Nephron (organoid): Measurements from ENCODE around the gene IL20RB.

ENCODE experiments used
- H3K27ac Mint-ChIP-seq, 3 experiments: 2 replicates each; pipeline ENCODE4 v1.8.0; 2020; ENCODE audit warnings: mixed read lengths in 3 of 3, mild to moderate bottlenecking in 2 of 3, moderate library complexity in 1 of 3
- H3K27me3 Mint-ChIP-seq: 2 replicates; pipeline ENCODE4 v1.8.0; 2021; ENCODE audit warnings: low read depth, mild to moderate bottlenecking, moderate library complexity, mixed read lengths
- H3K36me3 Mint-ChIP-seq: 2 replicates; pipeline ENCODE4 v1.8.0; 2020; ENCODE audit warnings: low read depth, mixed read lengths
- H3K4me1 Mint-ChIP-seq: 2 replicates; pipeline ENCODE4 v1.8.0; 2020; ENCODE audit warnings: mixed read lengths
- H3K4me3 Mint-ChIP-seq, 3 experiments: 2 replicates each; pipeline ENCODE4 v1.8.0; 2020; ENCODE audit warnings: mild to moderate bottlenecking in 3 of 3, mixed read lengths in 3 of 3, moderate library complexity in 2 of 3
- H3K9me3 Mint-ChIP-seq: 2 replicates; pipeline ENCODE4 v1.8.0; 2020; ENCODE audit warnings: mixed read lengths
- TF ChIP-seq, protein P1 (sequence below), 3 experiments: fragments of 200-600 bp; sonication (generic); IDR thresholded peaks; one replicate each; pipeline ENCODE4 v1.5.0; 2021; ENCODE audit warnings: antibody characterized with exemption in 3 of 3; ENCODE audit not compliant: unreplicated experiment in 3 of 3

Gene IL20RB

DNA sequence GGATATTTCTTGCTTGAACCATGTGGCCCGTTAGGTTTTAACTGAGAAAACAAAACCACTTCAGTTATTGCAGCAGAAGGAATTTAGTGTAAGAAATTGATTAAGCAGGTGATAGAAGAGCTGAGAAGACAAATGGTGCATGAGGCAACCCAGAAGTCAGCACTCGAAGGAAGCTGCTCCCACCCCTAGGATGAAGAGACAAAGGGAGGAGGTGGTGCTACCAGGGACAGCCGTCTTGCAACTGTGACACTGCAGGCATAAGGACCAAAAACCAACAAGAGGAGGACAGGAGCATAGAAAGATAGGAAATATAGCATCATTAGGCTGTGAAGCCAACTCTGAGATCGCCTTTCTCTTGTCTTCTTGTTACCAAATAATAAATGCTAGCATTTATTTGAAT is 89.0 kb downstream of the IL20RB start:
- Mint-ChIP-seq H3K9me3 (no peaks in the 10 kb centered on the region), H3K4me1 (no peaks in the 10 kb centered on the region), H3K27ac (no peak overlapping the region), H3K36me3 (no peaks in the 10 kb centered on the region), H3K27me3 (no peaks in the 10 kb centered on the region), H3K4me3 (no peak overlapping the region)
- TF ChIP-seq, protein P1, sequence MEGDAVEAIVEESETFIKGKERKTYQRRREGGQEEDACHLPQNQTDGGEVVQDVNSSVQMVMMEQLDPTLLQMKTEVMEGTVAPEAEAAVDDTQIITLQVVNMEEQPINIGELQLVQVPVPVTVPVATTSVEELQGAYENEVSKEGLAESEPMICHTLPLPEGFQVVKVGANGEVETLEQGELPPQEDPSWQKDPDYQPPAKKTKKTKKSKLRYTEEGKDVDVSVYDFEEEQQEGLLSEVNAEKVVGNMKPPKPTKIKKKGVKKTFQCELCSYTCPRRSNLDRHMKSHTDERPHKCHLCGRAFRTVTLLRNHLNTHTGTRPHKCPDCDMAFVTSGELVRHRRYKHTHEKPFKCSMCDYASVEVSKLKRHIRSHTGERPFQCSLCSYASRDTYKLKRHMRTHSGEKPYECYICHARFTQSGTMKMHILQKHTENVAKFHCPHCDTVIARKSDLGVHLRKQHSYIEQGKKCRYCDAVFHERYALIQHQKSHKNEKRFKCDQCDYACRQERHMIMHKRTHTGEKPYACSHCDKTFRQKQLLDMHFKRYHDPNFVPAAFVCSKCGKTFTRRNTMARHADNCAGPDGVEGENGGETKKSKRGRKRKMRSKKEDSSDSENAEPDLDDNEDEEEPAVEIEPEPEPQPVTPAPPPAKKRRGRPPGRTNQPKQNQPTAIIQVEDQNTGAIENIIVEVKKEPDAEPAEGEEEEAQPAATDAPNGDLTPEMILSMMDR (IDR thresholded peaks at IDR 0.05; ENCODE audit: unreplicated experiment in 3 of 3), result no peak

DNA sequence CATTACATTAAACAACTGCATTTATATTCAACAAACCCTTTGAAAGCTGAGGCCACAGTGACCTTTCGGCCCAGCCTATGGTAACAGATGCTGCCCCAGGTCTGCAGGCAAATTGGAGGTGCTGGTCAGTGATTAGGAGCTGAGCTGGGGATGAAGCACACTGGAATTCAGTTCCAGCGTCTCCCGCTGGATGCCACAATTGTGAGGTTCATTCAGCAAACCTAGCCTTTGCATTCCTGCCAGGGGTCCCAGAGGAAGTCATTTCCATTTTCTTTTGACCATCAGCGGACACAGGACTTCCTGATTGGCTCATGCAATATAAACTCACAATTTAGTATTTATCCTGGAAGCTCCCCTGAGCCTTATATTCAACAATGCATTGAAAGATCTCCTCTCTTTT is 89.5 kb downstream of the IL20RB start:
- Mint-ChIP-seq H3K9me3 (no peaks in the 10 kb centered on the region), H3K36me3 (no peaks in the 10 kb centered on the region), H3K27me3 (no peaks in the 10 kb centered on the region), H3K4me3 (no peak overlapping the region), H3K27ac (no peak overlapping the region), H3K4me1 (no peaks in the 10 kb centered on the region)
- TF ChIP-seq, protein P1 (IDR thresholded peaks at IDR 0.05; ENCODE audit: unreplicated experiment in 3 of 3), result no peak

DNA sequence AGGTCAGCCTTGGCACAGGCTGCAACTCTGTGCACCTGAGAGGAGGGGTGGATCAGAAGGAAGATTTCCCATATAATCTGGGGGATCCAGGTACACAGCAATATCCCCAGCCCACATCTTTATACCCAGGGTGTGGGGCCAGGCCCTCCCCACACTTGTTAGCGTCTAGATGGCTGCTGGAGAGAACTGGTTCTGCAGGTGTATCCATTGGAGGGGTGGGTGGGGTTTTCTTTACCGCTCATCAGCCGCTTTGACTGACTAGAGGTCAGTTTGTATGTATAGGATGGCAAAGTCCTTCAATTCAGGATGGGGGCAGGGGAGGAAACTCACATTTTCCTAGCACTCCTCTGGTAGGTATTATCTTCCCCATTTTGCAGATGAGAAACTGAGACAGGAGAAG is 92.5 kb downstream of the IL20RB start:
- no peak overlapping the region for H3K4me3 Mint-ChIP-seq
- TF ChIP-seq, protein P1 (IDR thresholded peaks at IDR 0.05; ENCODE audit: unreplicated experiment in 3 of 3), result no peak
- no peaks in the 10 kb centered on the region for H3K9me3 Mint-ChIP-seq
- no peaks in the 10 kb centered on the region for H3K4me1 Mint-ChIP-seq
- H3K27me3 Mint-ChIP-seq, result no peaks in the 10 kb centered on the region
- no peaks in the 10 kb centered on the region for H3K36me3 Mint-ChIP-seq
- no peak overlapping the region for H3K27ac Mint-ChIP-seq

DNA sequence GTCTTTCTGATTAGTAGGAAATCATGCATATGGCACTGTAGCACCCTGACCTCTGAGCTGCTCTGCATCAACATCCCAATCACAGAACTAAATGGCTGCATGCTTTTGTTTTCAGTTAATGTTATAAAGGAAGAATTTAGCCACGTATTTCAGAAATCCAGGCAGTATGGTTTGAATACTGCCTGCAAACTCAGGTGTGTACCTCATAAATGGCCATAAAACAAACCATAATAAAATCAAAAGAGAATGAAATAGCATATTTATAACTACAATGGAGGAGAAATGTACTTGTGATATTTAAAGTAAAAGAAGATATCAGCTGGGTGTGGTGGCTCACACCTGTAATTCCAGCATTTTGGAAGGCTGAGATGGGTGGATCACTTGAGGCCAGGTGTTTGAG is 94.5 kb downstream of the IL20RB start:
- Mint-ChIP-seq H3K27ac (no peak overlapping the region), H3K4me3 (no peak overlapping the region), H3K36me3 (no peaks in the 10 kb centered on the region), H3K4me1 (no peaks in the 10 kb centered on the region), H3K27me3 (no peaks in the 10 kb centered on the region), H3K9me3 (no peaks in the 10 kb centered on the region)
- TF ChIP-seq, protein P1 (IDR thresholded peaks at IDR 0.05; ENCODE audit: unreplicated experiment in 3 of 3), result no peak
